Activated CD4-positive, alpha-beta T cell treated with anti-CD3 and anti-CD28 coated beads for 36 hours (primary cell): ENCODE measurements around the gene TCERG1L. TPM values are rescaled to one million over a fixed set of nuclear protein-coding genes. Genes with fewer than 3 reads are reported as not detected.

ENCODE experiments used
- ATAC-seq: fragments of 200-7000 bp; cut with Tn5 transposase; one replicate; pipeline ENCODE4 v1.10.0; 2021; ENCODE audit warnings: mild to moderate bottlenecking, moderate library complexity
- CTCF ChIA-PET: fragments of 350-600 bp; sonication (Branson Sonifier 250); formaldehyde crosslinking; loops from one replicate; lab custom pipeline; 2021; ENCODE audit warnings: antibody characterized with exemption; lab: Charles Lee
- POLR2A ChIA-PET: fragments of 350-600 bp; sonication (Branson Sonifier 250); formaldehyde crosslinking; loops from one replicate; lab custom pipeline; 2021; ENCODE audit warnings: antibody characterized with exemption, inconsistent platforms; lab: Charles Lee
- DNase-seq: peaks from one replicate; pipeline ENCODE4 v3.0.0-alpha.2; 2020
- H3K27ac Mint-ChIP-seq: one replicate; pipeline ENCODE4 v1.8.0; 2021; ENCODE audit warnings: mixed read lengths
- H3K27me3 Mint-ChIP-seq: one replicate; pipeline ENCODE4 v1.8.0; 2021; ENCODE audit warnings: mixed read lengths
- H3K36me3 Mint-ChIP-seq: one replicate; pipeline ENCODE4 v1.8.0; 2021; ENCODE audit warnings: low read depth, mixed read lengths
- H3K4me1 Mint-ChIP-seq: one replicate; pipeline ENCODE4 v1.8.0; 2021; ENCODE audit warnings: mixed read lengths
- H3K4me3 Mint-ChIP-seq: one replicate; pipeline ENCODE4 v1.8.0; 2021; ENCODE audit warnings: mild to moderate bottlenecking, moderate library complexity, mixed read lengths
- H3K9me3 Mint-ChIP-seq: one replicate; pipeline ENCODE4 v1.8.0; 2021; ENCODE audit warnings: low read depth, mixed read lengths
- intact Hi-C, 2 experiments: fragments of 100-400 bp; cut with DNase I in 1 of 2; cut with micrococcal nuclease in 1 of 2; formaldehyde crosslinking; loops; one replicate each; pipeline versions ENCODE4 v1.14.2 to v1.15.1; 2022 to 2024; cut with DNase I, micrococcal nuclease
- total RNA-seq, 2 experiments: library from RNA; stranded (reverse); gene quantifications; one replicate each; pipeline ENCODE4 v1.2.3, GENCODE V29; 2021

TCERG1L gene
- total RNA-seq, 2 experiments from 2014 or later: 0.05 to 0.21 TPM

- no peak for DNase-seq
- ChIA-PET CTCF (no interaction called here), POLR2A (no interaction called here)
- intact Hi-C loops: no loop called here
- no peaks in the 10 kb centered on the region for H3K9me3 Mint-ChIP-seq
- peaks cover 3% of the 10 kb centered on the region for H3K27me3 Mint-ChIP-seq
- no peak for ATAC-seq
- H3K27ac Mint-ChIP-seq: no peak overlapping the region
- H3K4me1 Mint-ChIP-seq: no peaks in the 10 kb centered on the region
- no peak overlapping the region for H3K4me3 Mint-ChIP-seq
- no peaks in the 10 kb centered on the region for H3K36me3 Mint-ChIP-seq
These were observed 57.3 kb downstream of the TCERG1L start for GRCh38 chr10:131253931-131254858.

DNA sequence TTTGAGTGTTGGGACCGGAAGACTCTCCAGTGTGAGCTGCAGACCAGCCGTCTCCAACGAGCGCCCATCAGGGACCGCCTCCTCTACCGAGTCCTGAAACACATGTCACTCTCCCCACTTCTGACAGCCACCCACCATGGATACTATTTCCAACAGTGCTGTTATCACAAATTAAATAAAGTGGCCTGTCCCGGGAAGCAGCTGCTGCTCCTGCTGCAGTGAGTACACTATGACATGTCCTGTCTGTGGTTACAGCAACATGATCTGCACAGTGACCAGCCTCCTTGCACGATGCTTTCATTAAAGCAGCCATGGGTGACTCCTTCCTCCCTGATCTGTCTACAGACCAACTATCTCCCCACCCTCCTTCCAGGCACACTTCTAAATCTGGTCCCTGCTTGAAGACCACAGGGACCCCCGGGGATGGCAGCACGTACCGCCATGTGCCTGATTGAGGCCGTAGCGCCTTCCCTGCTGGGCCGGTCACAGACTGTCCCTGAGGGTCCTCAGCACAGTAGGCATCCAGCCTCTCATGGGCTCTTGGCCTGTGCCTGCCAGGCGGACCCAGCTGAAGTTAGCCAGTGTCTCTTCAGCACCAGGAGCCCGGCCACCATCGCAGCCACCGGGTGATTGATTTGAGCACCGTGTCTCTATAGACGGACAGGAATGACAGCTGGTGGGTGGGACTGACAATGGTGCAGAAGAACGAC lies 58.8 kb downstream of the TCERG1L start:
- CTCF ChIA-PET: interaction anchor here (0.6 kb wide), 1 partner anchor 58 kb away, joined by 3 read pairs; no protein-coding TSS in a partner anchor
- H3K36me3 Mint-ChIP-seq: no peaks in the 10 kb centered on the region
- no peak for DNase-seq
- no peak overlapping the region for H3K4me3 Mint-ChIP-seq
- intact Hi-C loops: no loop called here
- ATAC-seq: no peak
- POLR2A ChIA-PET: interaction anchor here (0.7 kb wide), 1 partner anchor 613 kb away, joined by 3 read pairs; no protein-coding TSS in a partner anchor
- H3K27me3 Mint-ChIP-seq: peaks cover 3% of the 10 kb centered on the region
- no peak overlapping the region for H3K27ac Mint-ChIP-seq
- H3K4me1 Mint-ChIP-seq: no peaks in the 10 kb centered on the region
- no peaks in the 10 kb centered on the region for H3K9me3 Mint-ChIP-seq

GRCh38 chr10:131251146-131251541 lies 60.4 kb downstream of the TCERG1L start:
- Mint-ChIP-seq H3K4me1 (no peaks in the 10 kb centered on the region), H3K27me3 (peaks cover 3% of the 10 kb centered on the region), H3K27ac (no peak overlapping the region), H3K9me3 (no peaks in the 10 kb centered on the region), H3K36me3 (no peaks in the 10 kb centered on the region), H3K4me3 (no peak overlapping the region)
- no peak for DNase-seq
- POLR2A ChIA-PET: no interaction called here
- CTCF ChIA-PET: no interaction called here
- ATAC-seq: no peak
- intact Hi-C loops: no loop called here

- Mint-ChIP-seq H3K4me1 (no peaks in the 10 kb centered on the region), H3K9me3 (no peaks in the 10 kb centered on the region), H3K27me3 (peaks cover 3% of the 10 kb centered on the region), H3K27ac (no peak overlapping the region), H3K4me3 (no peak overlapping the region), H3K36me3 (no peaks in the 10 kb centered on the region)
- POLR2A ChIA-PET: no interaction called here
- DNase-seq: no peak
- CTCF ChIA-PET: no interaction called here
- ATAC-seq: no peak
- intact Hi-C loops: no loop called here
These were observed 60.9 kb downstream of the TCERG1L start for GRCh38 chr10:131250454-131251145.

GRCh38 chr10:131249955-131250344 lies 61.6 kb downstream of the TCERG1L start:
- ChIA-PET CTCF (no interaction called here), POLR2A (no interaction called here)
- Mint-ChIP-seq H3K4me3 (no peak overlapping the region), H3K9me3 (no peaks in the 10 kb centered on the region), H3K4me1 (no peaks in the 10 kb centered on the region), H3K27ac (no peak overlapping the region), H3K36me3 (no peaks in the 10 kb centered on the region), H3K27me3 (peaks cover 3% of the 10 kb centered on the region)
- DNase-seq: no peak
- ATAC-seq: no peak
- intact Hi-C loops: no loop called here

- no peaks in the 10 kb centered on the region for H3K4me1 Mint-ChIP-seq
- no peaks in the 10 kb centered on the region for H3K9me3 Mint-ChIP-seq
- no peak overlapping the region for H3K27ac Mint-ChIP-seq
- ChIA-PET POLR2A (no interaction called here), CTCF (no interaction called here)
- H3K27me3 Mint-ChIP-seq: peaks cover 3% of the 10 kb centered on the region
- DNase-seq: no peak
- H3K4me3 Mint-ChIP-seq: no peak overlapping the region
- intact Hi-C loops: no loop called here
- ATAC-seq: no peak
- H3K36me3 Mint-ChIP-seq: no peaks in the 10 kb centered on the region
These were observed 62.1 kb downstream of the TCERG1L start for GRCh38 chr10:131249238-131249954.

DNA sequence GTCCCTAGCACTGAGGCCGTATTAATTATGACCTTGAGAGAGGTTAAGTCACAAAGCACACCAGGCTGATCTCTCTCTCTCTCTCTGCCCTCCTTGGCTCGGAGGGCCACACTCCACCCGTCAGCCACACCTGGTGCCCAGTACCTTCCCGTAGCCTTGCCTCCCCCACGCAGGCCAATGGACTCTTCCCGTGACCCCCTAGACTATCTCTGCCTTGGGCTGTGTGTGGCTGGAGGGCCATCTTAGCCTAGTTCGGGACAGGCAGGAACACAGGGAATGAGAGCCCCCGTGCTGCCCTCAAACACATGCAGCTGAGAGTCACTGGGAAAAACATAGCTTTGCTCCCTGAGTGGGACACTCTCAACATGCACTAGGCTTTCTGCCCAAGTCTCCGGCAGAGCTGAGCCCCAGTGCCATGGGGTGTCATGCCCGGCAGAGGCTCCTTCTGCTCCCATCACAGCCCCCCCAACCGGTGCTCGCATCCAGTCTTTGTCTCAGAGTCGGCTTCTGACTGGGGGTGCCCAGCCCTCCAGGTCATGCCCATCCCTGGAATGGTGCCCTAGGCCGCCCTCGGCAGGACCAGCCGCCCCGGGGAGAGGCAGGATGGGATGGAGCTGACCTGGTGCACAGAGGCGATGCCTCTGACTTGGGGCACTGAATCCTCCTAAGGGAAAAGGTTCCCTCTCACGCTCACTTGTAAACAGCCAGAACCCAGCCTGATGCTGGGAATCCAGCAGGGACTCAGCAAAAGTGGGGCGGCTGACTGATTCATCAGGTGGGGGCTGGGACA lies 63.0 kb downstream of the TCERG1L start:
- Mint-ChIP-seq H3K27me3 (peaks cover 3% of the 10 kb centered on the region), H3K9me3 (no peaks in the 10 kb centered on the region), H3K4me3 (no peak overlapping the region), H3K27ac (no peak overlapping the region), H3K36me3 (no peaks in the 10 kb centered on the region), H3K4me1 (no peaks in the 10 kb centered on the region)
- no peak for DNase-seq
- ChIA-PET CTCF (no interaction called here), POLR2A (no interaction called here)
- intact Hi-C loops: no loop called here
- ATAC-seq: no peak

DNA sequence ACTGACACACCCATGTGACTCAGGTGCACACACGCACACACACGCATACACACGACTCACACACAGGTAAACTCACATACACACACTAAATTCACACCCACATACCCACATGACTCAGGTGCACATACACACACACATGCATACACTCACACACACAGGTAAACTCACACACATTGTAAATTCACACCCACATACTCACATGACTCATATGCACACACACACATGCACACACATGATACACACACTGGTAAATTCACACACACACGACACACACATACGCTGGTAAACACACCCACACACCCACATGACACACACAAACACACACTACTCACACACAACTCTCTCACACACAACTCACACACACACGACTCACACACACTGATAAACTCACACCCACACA lies 63.6 kb downstream of the TCERG1L start:
- intact Hi-C loops: no loop called here
- no peak overlapping the region for H3K27ac Mint-ChIP-seq
- no peak for ATAC-seq
- H3K27me3 Mint-ChIP-seq: peaks cover 3% of the 10 kb centered on the region
- H3K36me3 Mint-ChIP-seq: no peaks in the 10 kb centered on the region
- DNase-seq: no peak
- ChIA-PET CTCF (no interaction called here), POLR2A (no interaction called here)
- no peaks in the 10 kb centered on the region for H3K9me3 Mint-ChIP-seq
- no peak overlapping the region for H3K4me3 Mint-ChIP-seq
- H3K4me1 Mint-ChIP-seq: no peaks in the 10 kb centered on the region

GRCh38 chr10:131246775-131247174 lies 64.7 kb downstream of the TCERG1L start:
- H3K4me1 Mint-ChIP-seq: no peaks in the 10 kb centered on the region
- H3K27me3 Mint-ChIP-seq: peaks cover 2% of the 10 kb centered on the region
- H3K4me3 Mint-ChIP-seq: no peak overlapping the region
- ChIA-PET CTCF (no interaction called here), POLR2A (no interaction called here)
- no peaks in the 10 kb centered on the region for H3K9me3 Mint-ChIP-seq
- DNase-seq: no peak
- intact Hi-C loops: no loop called here
- H3K36me3 Mint-ChIP-seq: no peaks in the 10 kb centered on the region
- no peak overlapping the region for H3K27ac Mint-ChIP-seq
- ATAC-seq: no peak

- ChIA-PET CTCF (no interaction called here), POLR2A (no interaction called here)
- Mint-ChIP-seq H3K36me3 (no peaks in the 10 kb centered on the region), H3K27me3 (no peaks in the 10 kb centered on the region), H3K9me3 (no peaks in the 10 kb centered on the region), H3K27ac (no peak overlapping the region), H3K4me3 (no peak overlapping the region), H3K4me1 (no peaks in the 10 kb centered on the region)
- ATAC-seq (no peak), DNase-seq (no peak)
- intact Hi-C loops: no loop called here
These were observed 65.4 kb downstream of the TCERG1L start for GRCh38 chr10:131246089-131246488.
